ENCODE data around the gene SETD1A.

SETD1A gene

DNA sequence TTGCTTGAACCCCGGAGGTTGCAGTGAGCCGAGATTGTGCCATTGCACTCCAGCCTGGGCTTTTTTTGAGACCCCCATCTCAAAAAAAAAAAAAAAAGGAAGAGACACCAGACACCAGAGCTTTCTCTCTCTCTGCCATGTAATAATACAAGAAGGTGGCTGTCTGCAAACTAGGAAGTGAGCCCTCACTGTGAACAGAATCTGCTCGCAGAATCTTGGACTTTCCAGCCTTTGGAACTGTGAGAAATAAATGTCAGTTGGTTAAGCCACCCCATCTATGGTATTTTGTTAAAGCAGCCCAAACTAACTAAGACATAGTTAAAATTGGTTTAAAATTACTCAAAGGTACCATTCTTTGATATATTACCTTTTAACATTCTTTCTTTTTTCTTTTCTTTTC is 63.0 kb downstream of the SETD1A start:
- no peak for DNase-seq (ENCODE audit: low read depth in 2 of 2)

DNA sequence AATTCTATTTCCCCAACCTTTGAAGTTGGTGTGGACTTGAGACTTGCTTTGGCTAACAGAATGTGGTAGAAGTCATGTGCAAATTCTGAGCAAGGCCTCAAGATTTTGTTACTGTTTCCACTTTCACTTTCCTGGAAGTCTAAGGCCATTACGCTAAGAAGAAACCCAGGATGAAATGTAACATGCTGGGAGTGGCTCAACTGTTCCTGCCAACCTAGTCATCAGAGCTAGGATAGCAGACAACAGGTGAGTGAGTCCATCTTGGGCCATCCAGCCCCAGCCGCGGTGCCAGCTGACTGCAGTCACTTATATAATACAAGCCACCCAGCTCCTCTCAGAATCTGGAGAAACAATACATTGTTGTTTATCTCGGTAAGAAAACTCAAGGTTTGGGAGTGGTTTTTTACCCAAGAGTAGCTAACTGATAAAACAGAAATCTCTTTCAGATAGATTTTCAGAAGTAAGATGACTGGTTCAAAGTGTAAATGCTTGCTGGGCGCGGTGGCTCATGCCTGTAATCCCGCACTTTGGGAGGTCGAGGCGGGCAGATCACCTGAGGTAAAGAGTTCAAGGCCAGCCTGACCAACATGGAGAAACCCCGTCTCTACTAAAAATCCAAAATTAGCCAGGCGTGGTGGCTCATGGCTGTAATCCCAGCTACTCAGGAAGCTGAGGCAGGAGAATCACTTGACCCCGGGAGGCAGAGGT is 65.1 kb downstream of the SETD1A start:
- no peak for DNase-seq (ENCODE audit: low read depth in 2 of 2)

DNA sequence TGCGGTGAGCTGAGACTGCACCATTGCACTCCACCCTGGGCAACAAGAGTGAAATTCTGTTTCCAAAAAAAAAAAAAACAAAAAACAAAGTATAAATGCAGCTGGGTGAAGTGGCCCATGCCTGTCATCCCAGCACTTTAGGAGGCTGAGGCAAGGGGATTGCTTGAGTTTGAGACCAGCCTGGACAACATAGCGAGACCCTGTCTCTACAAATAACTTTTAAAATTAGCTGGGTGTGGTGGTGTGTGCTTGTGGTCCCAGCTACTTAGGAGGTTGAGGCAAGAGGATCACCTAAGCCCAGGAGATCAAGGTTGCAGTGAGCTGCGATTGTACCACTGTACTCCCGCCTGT is 65.7 kb downstream of the SETD1A start:
- no peak for DNase-seq (ENCODE audit: low read depth in 2 of 2)

DNA sequence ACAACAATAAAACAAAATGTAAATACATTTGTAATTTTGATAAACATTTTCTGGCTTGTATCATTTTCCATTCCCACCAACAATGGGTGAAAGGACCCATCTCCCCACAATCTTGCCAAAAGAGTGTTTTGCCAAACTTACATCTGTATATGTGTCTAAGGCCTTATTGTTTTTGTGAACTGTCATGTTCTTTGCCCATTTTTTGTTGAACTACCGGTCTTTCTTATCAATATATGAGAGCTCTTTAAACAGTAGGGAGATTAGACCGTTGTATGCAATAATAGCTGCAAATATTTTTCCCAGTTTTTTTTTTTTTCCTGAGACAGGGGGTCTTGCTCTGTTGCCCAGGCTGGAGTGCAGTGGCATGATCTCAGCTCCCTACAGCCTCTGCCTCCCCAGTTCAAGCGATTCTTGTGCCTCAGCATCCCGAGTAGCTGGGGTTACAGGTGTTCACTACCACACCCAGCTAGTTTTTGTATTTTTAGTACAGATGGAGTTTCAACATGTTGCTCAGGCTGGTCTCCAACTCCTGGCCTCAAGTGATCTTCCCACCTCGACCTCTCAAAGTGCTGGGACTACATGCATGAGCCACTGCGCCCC is 66.2 kb downstream of the SETD1A start:
- no peak for DNase-seq (ENCODE audit: low read depth in 2 of 2)

DNA sequence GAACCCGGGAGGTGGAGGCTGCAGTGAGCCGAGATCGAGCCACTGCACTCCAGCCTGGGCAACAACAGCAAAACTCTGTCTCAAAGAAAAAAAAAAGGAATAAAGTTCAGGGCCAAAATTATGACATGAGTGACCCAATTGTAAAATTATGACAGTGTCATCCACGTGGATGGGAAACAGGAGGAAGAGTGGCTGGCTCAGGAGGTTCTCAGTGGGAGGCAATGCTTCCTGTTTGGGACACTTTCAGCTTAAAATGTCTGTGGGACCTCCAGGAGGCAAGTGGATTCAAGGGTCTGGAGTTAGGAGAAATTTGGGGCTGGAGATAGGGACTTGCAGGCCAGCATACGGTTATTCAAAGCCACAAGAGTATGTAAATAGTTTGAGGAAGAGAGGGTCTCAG is 67.8 kb downstream of the SETD1A start:
- no peak for DNase-seq (ENCODE audit: low read depth in 2 of 2)

DNA sequence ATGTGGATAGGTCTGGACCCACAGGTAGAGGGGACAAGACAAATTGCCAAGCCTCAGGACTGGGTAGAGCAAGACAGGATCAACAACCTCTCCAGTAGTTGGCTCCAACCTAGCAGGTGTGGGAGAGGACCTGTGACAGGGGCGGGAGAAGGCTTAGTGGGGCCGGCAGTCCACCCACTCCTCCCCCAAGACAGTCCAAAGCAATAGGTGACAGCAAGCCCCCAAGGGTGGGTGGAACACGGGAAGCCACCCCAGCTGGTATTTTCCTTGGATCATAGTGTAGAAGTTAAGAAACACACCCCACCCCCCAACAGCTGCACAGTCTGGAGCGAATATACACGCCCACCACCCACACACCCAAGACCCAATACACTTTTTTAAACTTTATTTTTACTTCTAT is 71.7 kb downstream of the SETD1A start:
- no peak for DNase-seq (ENCODE audit: low read depth in 2 of 2)

DNA sequence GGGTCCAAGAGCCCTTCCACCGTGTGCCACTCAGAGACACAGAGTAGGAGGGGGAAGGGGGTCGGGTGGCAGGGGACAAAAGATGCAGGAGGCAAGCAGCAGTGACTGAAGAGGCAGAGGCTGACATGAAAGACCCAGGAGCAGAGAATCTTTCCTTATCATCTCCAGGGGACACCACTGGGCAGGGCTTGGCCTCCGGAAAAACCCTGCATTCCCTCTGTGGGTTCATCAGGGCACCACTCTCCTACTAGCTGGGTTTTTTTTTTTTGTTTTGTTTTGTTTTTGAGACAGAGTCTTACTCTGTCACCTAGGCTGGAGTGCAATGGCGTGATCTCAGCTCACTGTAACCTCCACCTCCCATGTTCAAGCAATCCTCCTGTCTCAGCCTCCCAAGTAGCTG is 73.7 kb downstream of the SETD1A start:
- DNase-seq (ENCODE audit: low read depth in 2 of 2) = no peak

DNA sequence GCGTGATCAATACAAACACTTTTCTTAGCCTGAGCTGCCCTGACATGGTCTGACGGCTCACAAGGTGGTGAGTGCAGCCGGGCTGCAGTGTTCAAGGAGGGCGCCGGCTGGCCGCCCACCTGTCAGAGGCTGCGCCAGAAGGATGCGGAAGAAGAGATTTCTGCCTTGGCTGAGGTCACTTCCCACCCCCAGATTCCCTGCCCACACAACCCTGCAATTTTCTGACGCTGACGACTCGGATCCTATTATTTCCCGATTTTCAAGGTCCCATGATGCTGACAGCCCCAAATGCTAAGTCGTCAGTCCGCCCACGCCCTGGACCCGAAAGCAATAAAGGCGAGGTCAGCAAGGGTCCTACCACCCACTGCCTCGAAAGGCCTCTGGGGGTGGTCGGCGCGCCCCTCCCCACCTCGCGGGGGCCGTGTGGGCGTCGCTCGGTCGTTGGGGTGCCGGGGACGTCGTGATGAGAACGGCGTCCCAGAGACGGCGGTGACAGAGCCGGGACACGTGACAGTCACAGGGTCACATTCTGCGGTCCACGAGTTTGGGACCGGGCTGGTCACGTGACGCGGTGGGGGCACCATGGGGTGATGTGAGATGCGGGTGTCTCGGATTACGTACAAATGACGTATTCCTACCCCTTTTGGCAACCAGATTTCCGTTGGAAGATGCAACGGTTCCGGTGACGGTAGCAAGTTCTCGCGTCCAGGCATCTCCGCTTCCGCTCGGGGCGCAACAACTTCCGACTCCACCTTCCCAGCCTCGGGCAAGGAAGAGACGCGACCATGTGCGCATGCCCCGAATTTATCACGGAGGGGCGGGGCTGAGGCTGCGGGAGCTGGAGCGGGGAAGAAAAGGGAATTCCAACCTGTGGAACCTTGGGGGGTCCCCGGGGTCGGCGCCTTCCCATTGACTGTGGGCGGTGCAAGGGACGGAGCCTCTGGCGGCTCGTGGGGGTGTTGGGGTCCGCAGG is 75.5 kb downstream of the SETD1A start, which contains the start of gene STX4:
Gene STX4, plus strand, starts transcription at position 823 of the 973 bp plus-strand sequence. CDS start 248 bp downstream, outside the sequence.
- peak; percentile 94 to 95 for DNase-seq (ENCODE audit: low read depth in 2 of 2)

DNA sequence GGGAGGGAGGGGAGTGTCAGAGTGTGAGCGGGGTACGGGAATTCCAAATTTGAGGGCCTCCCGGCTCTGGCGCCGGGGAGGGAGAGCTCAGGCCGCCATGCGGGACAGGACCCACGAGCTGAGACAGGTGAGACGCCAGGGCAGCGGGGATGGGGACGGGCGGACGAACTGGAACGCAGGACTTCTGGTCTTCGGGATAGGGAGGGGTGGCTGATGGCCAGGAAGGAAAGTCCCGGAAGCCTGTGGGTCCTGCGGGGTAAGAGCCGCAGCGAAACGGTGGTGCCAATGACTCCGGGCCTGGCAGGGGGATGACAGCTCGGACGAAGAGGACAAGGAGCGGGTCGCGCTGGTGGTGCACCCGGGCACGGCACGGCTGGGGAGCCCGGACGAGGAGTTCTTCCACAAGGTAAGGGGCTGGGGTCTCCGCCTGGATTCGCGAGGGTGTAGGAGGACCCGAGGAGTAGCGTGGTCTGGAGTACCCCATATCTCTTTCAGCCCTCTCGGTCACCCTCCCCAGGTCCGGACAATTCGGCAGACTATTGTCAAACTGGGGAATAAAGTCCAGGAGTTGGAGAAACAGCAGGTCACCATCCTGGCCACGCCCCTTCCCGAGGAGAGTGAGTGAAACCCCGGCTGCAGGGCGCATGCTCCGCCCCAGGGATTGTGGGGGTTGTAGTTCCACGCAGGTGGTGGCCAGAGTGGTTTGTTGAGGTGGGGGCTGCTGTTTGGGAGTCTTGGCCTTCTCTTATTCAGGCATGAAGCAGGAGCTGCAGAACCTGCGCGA is 76.3 kb downstream of the SETD1A start:
- DNase-seq (ENCODE audit: low read depth in 2 of 2) = peak; percentile 69 to 83

Data from stimulated activated CD8-positive, alpha-beta memory T cell treated with anti-CD3 and anti-CD28 coated beads, Interleukin-15, amount 100 ng/mL, for 4 hours (primary cell).